Measurements from ENCODE around the gene COA5.
A peak's percentile ranks its signal among the peaks of the same experiment; 100 is the strongest.

The COA5 gene

DNA sequence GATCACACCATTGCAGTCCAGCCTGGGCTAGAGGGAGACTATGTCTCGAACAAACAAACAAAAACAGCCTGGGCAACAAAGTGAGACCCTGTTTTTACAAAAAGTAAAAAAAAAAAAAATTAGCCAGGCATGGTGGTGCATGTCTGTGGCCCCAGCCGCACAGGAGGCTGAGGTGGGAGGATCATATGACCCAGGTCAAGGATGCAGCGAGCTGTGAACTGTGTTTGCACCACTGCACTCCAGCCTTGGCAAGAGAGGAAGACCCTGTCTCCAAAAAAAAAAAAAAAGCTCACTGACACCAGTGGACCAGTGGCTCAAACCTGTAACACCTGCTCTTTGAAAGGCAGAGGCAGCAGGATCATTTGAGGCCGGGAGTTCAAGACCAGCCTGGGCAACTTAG is 40.1 kb upstream of the COA5 start:
- TF ChIP-seq, protein P1, sequence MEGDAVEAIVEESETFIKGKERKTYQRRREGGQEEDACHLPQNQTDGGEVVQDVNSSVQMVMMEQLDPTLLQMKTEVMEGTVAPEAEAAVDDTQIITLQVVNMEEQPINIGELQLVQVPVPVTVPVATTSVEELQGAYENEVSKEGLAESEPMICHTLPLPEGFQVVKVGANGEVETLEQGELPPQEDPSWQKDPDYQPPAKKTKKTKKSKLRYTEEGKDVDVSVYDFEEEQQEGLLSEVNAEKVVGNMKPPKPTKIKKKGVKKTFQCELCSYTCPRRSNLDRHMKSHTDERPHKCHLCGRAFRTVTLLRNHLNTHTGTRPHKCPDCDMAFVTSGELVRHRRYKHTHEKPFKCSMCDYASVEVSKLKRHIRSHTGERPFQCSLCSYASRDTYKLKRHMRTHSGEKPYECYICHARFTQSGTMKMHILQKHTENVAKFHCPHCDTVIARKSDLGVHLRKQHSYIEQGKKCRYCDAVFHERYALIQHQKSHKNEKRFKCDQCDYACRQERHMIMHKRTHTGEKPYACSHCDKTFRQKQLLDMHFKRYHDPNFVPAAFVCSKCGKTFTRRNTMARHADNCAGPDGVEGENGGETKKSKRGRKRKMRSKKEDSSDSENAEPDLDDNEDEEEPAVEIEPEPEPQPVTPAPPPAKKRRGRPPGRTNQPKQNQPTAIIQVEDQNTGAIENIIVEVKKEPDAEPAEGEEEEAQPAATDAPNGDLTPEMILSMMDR (IDR thresholded peaks at IDR 0.05; ENCODE audit: extremely low read depth, missing control alignments): no peak
- no peak for DNase-seq (ENCODE audit: low spot score)

DNA sequence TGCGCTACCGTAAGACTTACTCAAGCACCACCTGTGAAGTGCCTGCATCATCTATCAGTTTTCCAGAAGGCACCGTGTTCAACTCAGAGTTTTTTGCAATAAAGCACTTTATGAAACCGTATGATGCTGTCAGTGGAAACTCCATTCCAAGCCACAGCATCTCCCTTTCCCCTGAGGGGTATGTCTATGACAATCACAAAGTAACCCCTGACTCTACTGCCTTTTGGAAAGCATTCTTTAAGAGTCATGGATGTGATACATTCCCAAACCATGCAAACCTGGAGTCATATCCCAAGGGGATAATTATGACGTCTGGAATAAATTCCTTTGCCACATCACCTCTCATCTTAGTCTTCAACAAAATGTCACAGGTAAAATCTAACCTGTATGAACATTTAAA is 39.3 kb upstream of the COA5 start:
- DNase-seq (ENCODE audit: low spot score): no peak
- TF ChIP-seq, protein P1 (IDR thresholded peaks at IDR 0.05; ENCODE audit: extremely low read depth, missing control alignments): no peak

DNA sequence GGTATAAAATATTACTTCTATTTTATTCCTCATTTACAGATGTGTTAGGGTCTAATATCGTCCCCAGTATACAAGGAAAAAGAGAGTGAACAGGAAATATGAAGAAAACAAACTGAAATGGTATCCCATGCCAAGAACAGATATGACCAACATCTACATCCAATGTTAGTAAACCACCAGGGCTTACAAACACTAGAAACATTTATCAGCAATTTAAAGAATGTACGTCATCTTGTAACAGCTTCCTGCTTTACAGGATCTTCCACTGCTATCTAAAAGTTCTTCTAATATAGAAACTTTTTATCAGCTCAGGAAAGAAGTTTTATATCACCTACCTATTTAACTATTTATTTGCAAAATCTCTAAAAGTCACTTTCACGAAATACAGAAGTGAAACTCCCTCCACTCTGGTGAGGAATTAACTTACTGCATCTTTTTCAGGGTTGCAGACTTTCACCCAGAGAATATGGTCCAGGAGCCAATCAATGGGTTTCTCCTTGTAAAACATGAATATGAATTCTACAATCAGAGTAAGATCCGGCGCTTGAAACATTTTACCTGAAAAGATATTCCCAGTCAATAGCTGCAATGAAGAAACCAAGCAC is 35.3 kb upstream of the COA5 start:
- DNase-seq (ENCODE audit: low spot score): no peak
- TF ChIP-seq, protein P1 (IDR thresholded peaks at IDR 0.05; ENCODE audit: extremely low read depth, missing control alignments): no peak

DNA sequence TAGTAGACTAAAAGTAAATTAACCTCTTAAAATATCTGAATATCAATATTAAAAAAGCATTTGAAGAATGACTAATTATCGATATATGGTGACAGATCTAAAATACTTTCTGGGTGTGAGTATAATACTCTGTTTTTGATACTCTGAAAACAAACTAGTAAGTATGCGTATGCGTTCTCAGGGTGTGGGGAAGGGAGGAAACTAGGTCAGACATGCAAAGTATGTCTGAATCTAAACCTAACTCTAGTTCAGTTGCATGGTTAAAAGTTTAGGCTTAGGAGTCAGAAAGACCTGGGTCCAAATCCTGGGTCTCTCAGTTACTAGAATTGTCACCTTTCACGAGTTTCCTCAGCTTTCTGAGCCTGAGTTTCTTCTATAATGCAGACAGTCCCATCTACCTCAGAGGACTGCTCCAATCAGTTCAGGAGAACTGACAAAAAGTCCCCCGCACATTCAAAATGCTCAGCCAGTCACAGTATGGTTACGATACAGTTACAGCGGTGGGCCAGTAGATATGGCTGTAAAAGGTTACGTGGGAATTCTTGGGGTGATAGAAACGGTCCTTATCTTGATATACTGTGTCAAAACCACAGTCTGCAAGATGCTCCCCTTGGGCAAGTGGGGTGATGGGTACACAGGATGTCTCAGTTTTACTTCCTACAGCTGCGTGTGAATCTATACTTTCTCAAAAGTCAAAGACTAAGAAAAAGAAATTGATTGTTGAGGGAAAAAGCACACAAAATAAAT is 29.3 kb upstream of the COA5 start:
- TF ChIP-seq, protein P1 (IDR thresholded peaks at IDR 0.05; ENCODE audit: extremely low read depth, missing control alignments): no peak
- DNase-seq (ENCODE audit: low spot score): peak; percentile 45

DNA sequence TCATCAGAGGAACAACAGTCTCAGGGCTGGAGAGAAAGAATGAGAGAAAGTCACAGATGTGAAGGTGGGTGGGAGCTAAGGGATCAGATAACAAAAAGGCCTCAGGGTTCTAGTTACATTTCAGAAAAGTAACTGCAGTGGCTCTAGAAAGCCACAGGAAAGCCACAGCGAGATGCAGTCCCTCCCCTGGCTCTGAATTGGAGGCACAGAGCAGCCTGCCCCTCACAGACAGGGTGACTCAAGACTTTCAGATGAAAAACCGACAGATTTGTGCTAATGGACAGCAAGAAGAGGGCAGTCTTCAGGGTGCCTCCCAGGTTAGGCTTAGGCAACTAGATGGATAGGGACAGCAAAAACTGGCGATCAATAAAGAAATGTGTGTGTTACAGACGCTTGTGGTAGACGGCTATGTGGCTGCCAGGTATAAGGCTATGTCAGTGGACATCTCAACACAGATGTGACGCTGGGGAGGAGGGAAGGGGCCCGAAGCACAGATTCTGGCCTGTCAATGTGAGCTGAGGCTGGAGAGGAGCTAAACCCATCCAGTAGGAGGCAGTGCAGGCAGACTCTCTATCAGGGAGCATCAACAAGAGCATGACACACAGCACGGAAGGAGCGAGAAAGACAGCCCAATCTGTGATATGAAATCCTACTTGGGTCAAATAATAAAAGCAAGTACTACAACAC is 26.2 kb upstream of the COA5 start:
- DNase-seq (ENCODE audit: low spot score): no peak
- TF ChIP-seq, protein P1 (IDR thresholded peaks at IDR 0.05; ENCODE audit: extremely low read depth, missing control alignments): peak; percentile 30

DNA sequence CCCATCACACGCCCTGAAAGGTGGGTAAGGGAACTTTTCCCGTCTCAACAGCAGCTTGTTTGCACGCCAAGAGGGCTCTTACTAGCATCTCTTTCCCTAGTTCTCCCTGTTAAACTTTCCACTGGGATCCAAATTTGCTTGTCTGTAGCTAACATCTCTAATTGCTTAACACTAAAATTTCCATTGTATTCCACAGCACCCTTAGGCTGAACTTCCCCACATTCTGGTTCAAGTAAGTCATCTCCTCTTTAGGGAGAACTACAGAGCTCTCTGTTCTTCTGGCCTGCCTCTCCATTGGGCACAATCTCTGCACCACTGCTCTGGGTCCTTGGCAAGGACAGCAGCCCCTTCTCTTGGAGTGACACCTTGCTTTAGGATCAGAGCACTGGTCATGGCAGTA is 24.0 kb upstream of the COA5 start:
- no peak for DNase-seq (ENCODE audit: low spot score)
- TF ChIP-seq, protein P1 (IDR thresholded peaks at IDR 0.05; ENCODE audit: extremely low read depth, missing control alignments): no peak

DNA sequence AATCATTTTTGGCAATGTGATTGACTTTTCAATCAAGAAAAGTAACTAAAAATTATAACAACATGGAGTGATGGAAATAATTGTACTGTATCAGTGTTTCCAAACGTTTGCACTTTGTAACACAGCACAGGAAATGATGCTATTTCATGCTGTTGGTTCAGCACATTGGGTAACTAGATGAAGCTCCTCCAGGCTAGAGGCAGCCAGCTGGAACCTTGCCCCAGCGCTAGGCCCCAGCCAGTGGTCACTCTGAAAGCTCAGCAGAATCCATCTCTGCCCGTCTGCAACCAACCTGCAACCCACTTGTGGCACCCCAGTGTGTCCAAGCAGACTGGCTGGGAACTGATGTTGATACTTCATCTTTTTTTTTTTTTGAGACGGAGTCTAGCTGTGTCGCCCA is 15.3 kb upstream of the COA5 start:
- TF ChIP-seq, protein P1 (IDR thresholded peaks at IDR 0.05; ENCODE audit: extremely low read depth, missing control alignments): no peak

More for the DNA sequence above, 15.3 kb upstream of the COA5 start:
- no peak for DNase-seq (ENCODE audit: low spot score)
